CD4-positive, alpha-beta T cell (primary cell): ENCODE data around the gene CTNNB1. TPM values are rescaled to one million over a fixed set of nuclear protein-coding genes. Genes with fewer than 3 reads are reported as not detected.

Experiments used
- ATAC-seq: fragments of 200-7000 bp; cut with Tn5 transposase; one replicate; pipeline ENCODE4 v1.10.0; 2022; ENCODE audit warnings: mild to moderate bottlenecking; ENCODE audit not compliant: poor library complexity
- CTCF ChIA-PET: fragments of 350-600 bp; sonication (Branson Sonifier 250); formaldehyde crosslinking; loops from one replicate; lab custom pipeline; 2021; ENCODE audit warnings: antibody characterized with exemption, inconsistent platforms; lab: Charles Lee
- POLR2A ChIA-PET: fragments of 350-600 bp; sonication (Branson Sonifier 250); formaldehyde crosslinking; loops from one replicate; lab custom pipeline; 2021; ENCODE audit warnings: antibody characterized with exemption, inconsistent platforms; lab: Charles Lee
- DNase-seq, 14 experiments: peaks; one replicate each; pipeline ENCODE4 v3.0.0-alpha.2; 2013 to 2020; ENCODE audit warnings: mixed read lengths in 2 of 14
- H3K27ac ChIP-seq, 2 donors: one replicate each; pipeline versions ENCODE4 v1.5.1 to v1.7.0; 2013; ENCODE audit warnings: low read length in 2 of 2, low read depth in 1 of 2, mild to moderate bottlenecking in 1 of 2
- H3K27me3 ChIP-seq, 2 experiments: 1 replicate in 1 of 2; 2 replicates in 1 of 2; pipeline versions ENCODE4 v1.6.1 to v1.7.0; 2013; ENCODE audit warnings: low read length in 2 of 2, control low read depth in 1 of 2, mild to moderate bottlenecking in 1 of 2, moderate library complexity in 1 of 2; ENCODE audit not compliant: insufficient read depth in 2 of 2, control insufficient read depth in 1 of 2
- H3K36me3 ChIP-seq: one replicate; pipeline ENCODE4 v1.6.1; 2013; ENCODE audit warnings: low read length, control low read depth; ENCODE audit not compliant: insufficient read depth
- H3K4me1 ChIP-seq: one replicate; pipeline ENCODE4 v1.6.1; 2013; ENCODE audit warnings: low read length, control low read depth; ENCODE audit not compliant: insufficient read depth
- H3K4me3 ChIP-seq: one replicate; pipeline ENCODE4 v1.5.1; 2013; ENCODE audit warnings: mild to moderate bottlenecking, low read length, moderate library complexity
- H3K9me3 ChIP-seq, 2 experiments: 1 replicate in 1 of 2; 2 replicates in 1 of 2; pipeline versions ENCODE4 v1.6.1 to v1.7.0; 2013; ENCODE audit warnings: low read length in 2 of 2, mild to moderate bottlenecking in 2 of 2, control low read depth in 1 of 2, moderate library complexity in 1 of 2; ENCODE audit not compliant: control insufficient read depth in 1 of 2, insufficient read depth in 1 of 2
- H3K27ac Mint-ChIP-seq: one replicate; pipeline ENCODE4 v1.8.0; 2020; ENCODE audit warnings: mixed read lengths
- H3K27me3 Mint-ChIP-seq: one replicate; pipeline ENCODE4 v1.8.0; 2021; ENCODE audit warnings: mixed read lengths
- H3K36me3 Mint-ChIP-seq: one replicate; pipeline ENCODE4 v1.8.0; 2021; ENCODE audit warnings: low read depth, mixed read lengths
- H3K4me1 Mint-ChIP-seq: one replicate; pipeline ENCODE4 v1.8.0; 2021; ENCODE audit warnings: low read depth, mixed read lengths
- H3K4me3 Mint-ChIP-seq: one replicate; pipeline ENCODE4 v1.8.0; 2020; ENCODE audit warnings: mild to moderate bottlenecking, mixed read lengths
- H3K9me3 Mint-ChIP-seq: one replicate; pipeline ENCODE4 v1.8.0; 2020; ENCODE audit warnings: mixed read lengths
- CTCF ChIP-seq: fragments of 200-600 bp; IDR thresholded peaks from one replicate; pipeline ENCODE4 v1.8.0; 2022; ENCODE audit warnings: antibody characterized with exemption, mild to moderate bottlenecking
- intact Hi-C, 2 experiments: fragments of 100-400 bp; cut with DNase I in 1 of 2; cut with micrococcal nuclease in 1 of 2; formaldehyde crosslinking; loops; one replicate each; pipeline versions ENCODE4 v1.15.1 to v1.9.0; 2023 to 2025; cut with DNase I, micrococcal nuclease
- total RNA-seq, 174 experiments: library from RNA in 2 of 174; stranded (reverse) in 2 of 174; gene quantifications; one replicate each; pipeline ENCODE4 v1.2.3 and lab custom pipeline; 2021 to 2026

The CTNNB1 gene
- total RNA-seq, 2 experiments from 2014 or later, result 226 to 228 TPM

- peaks cover 12% of the 10 kb centered on the region for H3K27me3 Mint-ChIP-seq
- Histone ChIP-seq H3K4me3 (no peak overlapping the region), H3K27me3 (peaks cover 3 to 8% of the 10 kb centered on the region in 2 experiments), H3K27ac (no peak overlapping the region), H3K9me3 (no peaks in the 10 kb centered on the region), H3K36me3 (no peaks in the 10 kb centered on the region), H3K4me1 (no peaks in the 10 kb centered on the region)
- CTCF ChIA-PET, result no interaction called here
- no peaks in the 10 kb centered on the region for H3K9me3 Mint-ChIP-seq
- H3K4me1 Mint-ChIP-seq, result no peaks in the 10 kb centered on the region
- no peak for TF ChIP-seq CTCF
- no peak for DNase-seq
- H3K4me3 Mint-ChIP-seq, result no peak overlapping the region
- POLR2A ChIA-PET, result no interaction called here
- intact Hi-C loops, result no loop called here
- ATAC-seq, result no peak
- no peaks in the 10 kb centered on the region for H3K36me3 Mint-ChIP-seq
- H3K27ac Mint-ChIP-seq, result no peak overlapping the region
These were observed 22.7 kb upstream of the CTNNB1 start for GRCh38 chr3:41176596-41176995.

GRCh38 chr3:41178576-41178975 lies 20.7 kb upstream of the CTNNB1 start:
- H3K4me3 Mint-ChIP-seq, result no peak overlapping the region
- Histone ChIP-seq H3K36me3 (no peaks in the 10 kb centered on the region), H3K27me3 (peaks cover 3 to 8% of the 10 kb centered on the region in 2 experiments), H3K4me3 (no peak overlapping the region), H3K4me1 (no peaks in the 10 kb centered on the region), H3K27ac (no peak overlapping the region), H3K9me3 (no peaks in the 10 kb centered on the region)
- CTCF ChIA-PET, result no interaction called here
- ATAC-seq, result no peak
- H3K9me3 Mint-ChIP-seq, result no peaks in the 10 kb centered on the region
- intact Hi-C loops, result no loop called here
- no peak for DNase-seq
- POLR2A ChIA-PET, result interaction anchor here (1.0 kb wide), 1 partner anchor 20 kb away, joined by 3 read pairs; no protein-coding TSS in a partner anchor
- no peak overlapping the region for H3K27ac Mint-ChIP-seq
- H3K36me3 Mint-ChIP-seq, result no peaks in the 10 kb centered on the region
- no peaks in the 10 kb centered on the region for H3K4me1 Mint-ChIP-seq
- TF ChIP-seq CTCF, result no peak
- peaks cover 15% of the 10 kb centered on the region for H3K27me3 Mint-ChIP-seq

GRCh38 chr3:41180396-41180795 lies 18.9 kb upstream of the CTNNB1 start:
- no peak for TF ChIP-seq CTCF
- DNase-seq (no peak), ATAC-seq (no peak)
- Mint-ChIP-seq H3K9me3 (no peaks in the 10 kb centered on the region), H3K4me3 (no peak overlapping the region), H3K36me3 (no peaks in the 10 kb centered on the region), H3K27ac (no peak overlapping the region), H3K27me3 (peaks cover 15% of the 10 kb centered on the region), H3K4me1 (no peaks in the 10 kb centered on the region)
- POLR2A ChIA-PET, result no interaction called here
- Histone ChIP-seq H3K4me3 (no peak overlapping the region), H3K4me1 (no peaks in the 10 kb centered on the region), H3K27me3 (peaks cover 3 to 12% of the 10 kb centered on the region in 2 experiments), H3K9me3 (no peaks in the 10 kb centered on the region), H3K27ac (no peak overlapping the region), H3K36me3 (no peaks in the 10 kb centered on the region)
- intact Hi-C loops, result no loop called here
- CTCF ChIA-PET, result no interaction called here
